SU-DHL-6 (cell line): ENCODE results near the gene NR2F1-AS1.

Experiments
- H2AFZ ChIP-seq: fragments of 200-600 bp; sonication (generic); 2 replicates; pipeline ENCODE4 v1.6.1; 2014; ENCODE audit warnings: low read depth, mild to moderate bottlenecking, moderate library complexity, mixed read lengths, antibody characterized with exemption, low read length; ENCODE audit not compliant: severe bottlenecking
- H3F3A ChIP-seq: fragments of 200-600 bp; shearing (Covaris generic); 2 replicates; pipeline ENCODE4 v1.6.0; 2016; ENCODE audit warnings: antibody characterized with exemption, mild to moderate bottlenecking; ENCODE audit not compliant: insufficient read depth
- H3K27ac ChIP-seq: fragments of 200-600 bp; sonication (generic); 2 replicates; pipeline ENCODE4 v1.5.1; 2016; ENCODE audit warnings: low read depth, mild to moderate bottlenecking, low read length, moderate library complexity, mixed read lengths
- H3K27me3 ChIP-seq: fragments of 200-600 bp; sonication (generic), shearing (Covaris generic); 2 replicates; pipeline ENCODE4 v1.6.0; 2014; ENCODE audit warnings: mild to moderate bottlenecking, low read length
- H3K36me3 ChIP-seq: fragments of 200-600 bp; sonication (generic); 2 replicates; pipeline ENCODE4 v1.6.1; 2014; ENCODE audit warnings: mild to moderate bottlenecking, low read length, mixed read lengths
- H3K4me2 ChIP-seq: fragments of 300-600, 200-600 bp; shearing (Covaris generic), sonication (generic); 2 replicates; pipeline ENCODE4 v1.6.0; 2014; ENCODE audit warnings: low read length, low read depth, mild to moderate bottlenecking; ENCODE audit not compliant: poor library complexity, severe bottlenecking
- H3K4me3 ChIP-seq: fragments of 200-600 bp; sonication (generic); 2 replicates; pipeline ENCODE4 v1.5.1; 2014; ENCODE audit warnings: antibody characterized with exemption, low read length, mild to moderate bottlenecking, mixed read lengths; ENCODE audit not compliant: insufficient read depth, poor library complexity, severe bottlenecking
- H3K79me2 ChIP-seq: fragments of 200-600 bp; sonication (generic); 2 replicates; pipeline ENCODE4 v1.6.1; 2014; ENCODE audit warnings: mild to moderate bottlenecking, low read length, moderate library complexity; ENCODE audit not compliant: insufficient read depth
- H3K9ac ChIP-seq: fragments of 200-600 bp; sonication (generic); 2 replicates; pipeline ENCODE4 v1.7.0; 2014; ENCODE audit warnings: mild to moderate bottlenecking, low read length
- H3K9me2 ChIP-seq: fragments of 200-600 bp; sonication (generic); replicated peaks from 2 replicates; pipeline ENCODE4 v1.6.1; 2014; ENCODE audit warnings: low read length; ENCODE audit not compliant: insufficient read depth
- H3K9me3 ChIP-seq: fragments of 200-600 bp; sonication (generic); 2 replicates; pipeline ENCODE4 v1.6.1; 2014; ENCODE audit warnings: low read length, mixed read lengths; ENCODE audit not compliant: insufficient read depth
- H4K20me1 ChIP-seq: fragments of 200-600 bp; sonication (generic); 2 replicates; pipeline ENCODE4 v1.6.1; 2014; ENCODE audit warnings: low read depth, mild to moderate bottlenecking, antibody characterized with exemption, low read length, moderate library complexity, mixed read lengths
- CTCF ChIP-seq: fragments of 200-600 bp; sonication (generic); IDR thresholded peaks from one replicate; pipeline ENCODE4 v1.5.1; 2017; ENCODE audit warnings: antibody characterized with exemption, mild to moderate bottlenecking, low read length, moderate library complexity; ENCODE audit not compliant: insufficient read depth, poor library complexity, severe bottlenecking
- EZH2phosphoT487 ChIP-seq: fragments of 200-600 bp; sonication (generic), shearing (Covaris generic); conservative IDR thresholded peaks from 2 replicates; pipeline ENCODE4 v1.6.1; 2018; ENCODE audit warnings: mild to moderate bottlenecking, antibody characterized with exemption, low read length, moderate library complexity, mixed read lengths

Gene NR2F1-AS1

GRCh38 chr5:93602241-93603077, 21.4 kb upstream of the NR2F1-AS1 start:
- H3K27ac ChIP-seq = no peak overlapping the region
- H4K20me1 ChIP-seq = no peaks in the 10 kb centered on the region
- no peak overlapping the region for H2AFZ ChIP-seq
- no peak overlapping the region for H3K4me2 ChIP-seq
- H3K9me3 ChIP-seq = no peaks in the 10 kb centered on the region
- H3F3A ChIP-seq = no peaks in the 10 kb centered on the region
- no peaks in the 10 kb centered on the region for H3K27me3 ChIP-seq
- no peak for TF ChIP-seq EZH2phosphoT487
- TF ChIP-seq CTCF = no peak
- H3K9ac ChIP-seq = no peak overlapping the region
- H3K36me3 ChIP-seq = no peaks in the 10 kb centered on the region
- H3K79me2 ChIP-seq = no peaks in the 10 kb centered on the region
- H3K9me2 ChIP-seq = no peaks in the 10 kb centered on the region
- no peak overlapping the region for H3K4me3 ChIP-seq

GRCh38 chr5:93601802-93602155, 20.8 kb upstream of the NR2F1-AS1 start:
- Histone ChIP-seq H4K20me1 (no peaks in the 10 kb centered on the region), H3K27me3 (no peaks in the 10 kb centered on the region), H3K4me3 (no peak overlapping the region)

GRCh38 chr5:93601071-93601801, 20.2 kb upstream of the NR2F1-AS1 start:
- no peak overlapping the region for H3K4me2 ChIP-seq
- no peaks in the 10 kb centered on the region for H3K9me3 ChIP-seq

More at GRCh38 chr5:93601802-93602155, 20.8 kb upstream of the NR2F1-AS1 start:
- no peaks in the 10 kb centered on the region for H3K36me3 ChIP-seq
- no peak overlapping the region for H3K9ac ChIP-seq
- no peaks in the 10 kb centered on the region for H3K9me3 ChIP-seq
- no peaks in the 10 kb centered on the region for H3K79me2 ChIP-seq
- no peaks in the 10 kb centered on the region for H3K9me2 ChIP-seq
- no peak overlapping the region for H3K27ac ChIP-seq
- no peak overlapping the region for H2AFZ ChIP-seq
- no peaks in the 10 kb centered on the region for H3F3A ChIP-seq
- H3K4me2 ChIP-seq = no peak overlapping the region
- no peak for TF ChIP-seq EZH2phosphoT487
- no peak for TF ChIP-seq CTCF

More at GRCh38 chr5:93601071-93601801, 20.2 kb upstream of the NR2F1-AS1 start:
- no peak for TF ChIP-seq EZH2phosphoT487
- no peak for TF ChIP-seq CTCF
- H3K27me3 ChIP-seq = no peaks in the 10 kb centered on the region
- H3K36me3 ChIP-seq = no peaks in the 10 kb centered on the region
- H3F3A ChIP-seq = no peaks in the 10 kb centered on the region
- no peak overlapping the region for H3K9ac ChIP-seq
- no peaks in the 10 kb centered on the region for H3K79me2 ChIP-seq
- no peak overlapping the region for H3K27ac ChIP-seq
- H4K20me1 ChIP-seq = no peaks in the 10 kb centered on the region
- H2AFZ ChIP-seq = no peak overlapping the region
- H3K4me3 ChIP-seq = no peak overlapping the region
- H3K9me2 ChIP-seq = no peaks in the 10 kb centered on the region
